Adrenal gland (tissue), 5 donors: ENCODE data around the gene AMTN.

Experiments used
- POLR2A ChIP-seq, 2 donors: fragments of 450-650 bp; IDR thresholded peaks; one replicate each; pipeline ENCODE4 v1.6.1; 2017; ENCODE audit warnings: antibody characterized with exemption in 2 of 2, mild to moderate bottlenecking in 2 of 2, moderate library complexity in 1 of 2
- TF ChIP-seq, protein P1 (sequence below), 6 experiments: fragments of 450-650 bp in 4 of 6; fragments of 200-600 bp in 2 of 6; sonication (generic) in 1 of 6; IDR thresholded peaks; 1 replicate in 5 of 6; 2 replicates in 1 of 6; pipeline versions ENCODE4 v1.5.1 to v1.8.0; 2016 to 2021; ENCODE audit warnings: antibody characterized with exemption in 6 of 6, mild to moderate bottlenecking in 2 of 6, moderate library complexity in 1 of 6
- donor health status: DM: no; HTN: no; CAD: no.

- TF ChIP-seq, protein P1, sequence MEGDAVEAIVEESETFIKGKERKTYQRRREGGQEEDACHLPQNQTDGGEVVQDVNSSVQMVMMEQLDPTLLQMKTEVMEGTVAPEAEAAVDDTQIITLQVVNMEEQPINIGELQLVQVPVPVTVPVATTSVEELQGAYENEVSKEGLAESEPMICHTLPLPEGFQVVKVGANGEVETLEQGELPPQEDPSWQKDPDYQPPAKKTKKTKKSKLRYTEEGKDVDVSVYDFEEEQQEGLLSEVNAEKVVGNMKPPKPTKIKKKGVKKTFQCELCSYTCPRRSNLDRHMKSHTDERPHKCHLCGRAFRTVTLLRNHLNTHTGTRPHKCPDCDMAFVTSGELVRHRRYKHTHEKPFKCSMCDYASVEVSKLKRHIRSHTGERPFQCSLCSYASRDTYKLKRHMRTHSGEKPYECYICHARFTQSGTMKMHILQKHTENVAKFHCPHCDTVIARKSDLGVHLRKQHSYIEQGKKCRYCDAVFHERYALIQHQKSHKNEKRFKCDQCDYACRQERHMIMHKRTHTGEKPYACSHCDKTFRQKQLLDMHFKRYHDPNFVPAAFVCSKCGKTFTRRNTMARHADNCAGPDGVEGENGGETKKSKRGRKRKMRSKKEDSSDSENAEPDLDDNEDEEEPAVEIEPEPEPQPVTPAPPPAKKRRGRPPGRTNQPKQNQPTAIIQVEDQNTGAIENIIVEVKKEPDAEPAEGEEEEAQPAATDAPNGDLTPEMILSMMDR (IDR thresholded peaks at IDR 0.05) = no peak
- no peak for TF ChIP-seq POLR2A (IDR thresholded peaks at IDR 0.05)
These were observed 347 bp downstream of the AMTN start for GRCh38 chr4:70518716-70519115.
